Neural cell (in vitro differentiated cells): ENCODE results near the gene MND1.

ENCODE experiments used
- REST ChIP-seq: IDR thresholded peaks from 2 replicates; pipeline ENCODE4 v1.6.1; 2012; ENCODE audit warnings: borderline replicate concordance
- SMC3 ChIP-seq: fragments of 450-650 bp; conservative IDR thresholded peaks from 2 replicates; pipeline ENCODE4 v1.6.1; 2014; ENCODE audit warnings: antibody characterized with exemption, mild to moderate bottlenecking, moderate library complexity; ENCODE audit not compliant: poor library complexity

DNA sequence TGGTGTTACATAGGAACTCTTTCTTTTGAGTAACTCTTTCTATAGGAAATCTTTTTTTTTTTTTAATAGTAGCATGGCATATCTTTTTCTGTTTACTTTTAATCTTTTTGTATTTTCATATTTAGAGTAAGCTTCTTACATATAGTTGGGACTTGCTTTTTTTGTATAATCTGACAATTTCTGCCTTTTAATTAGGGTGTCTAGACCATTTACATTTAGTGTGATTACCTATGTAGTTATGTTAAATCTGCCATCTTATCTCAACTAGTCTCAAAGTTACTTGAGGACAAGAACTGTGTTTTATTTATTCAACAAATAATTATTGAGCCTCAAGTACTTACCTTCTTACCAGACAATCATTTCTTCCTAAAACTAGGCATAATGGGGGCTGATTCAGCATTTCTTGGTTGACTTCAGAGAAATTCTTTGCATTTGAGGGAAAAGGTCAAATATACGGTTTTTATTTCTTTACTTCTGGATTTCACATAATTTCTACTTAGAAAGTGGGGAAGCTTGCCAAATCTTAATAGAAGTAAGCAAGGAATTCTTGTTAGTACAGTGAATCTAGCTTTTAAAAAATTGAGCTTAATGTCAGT lies 28.6 kb downstream of the MND1 start:
- TF ChIP-seq REST (no peak), SMC3 (no peak)
